ENCODE data around the gene CUL7.
"Not testable (repeated sequence)": the region's sequence is repeated elsewhere in the genome, so short reads cannot be mapped to it uniquely, and the experiment has no call there.

Gene CUL7

GRCh38 chr6:43045371-43045930 lies 8.2 kb downstream of the CUL7 start:
- DNase-seq (ENCODE audit: low spot score) = no peak

GRCh38 chr6:43043310-43043709 lies 10.3 kb downstream of the CUL7 start:
- DNase-seq (ENCODE audit: low spot score) = no peak

GRCh38 chr6:43041475-43041874 lies 12.2 kb downstream of the CUL7 start:
- DNase-seq (ENCODE audit: low spot score) = not testable (repeated sequence)

GRCh38 chr6:43040542-43041257 lies 13.0 kb downstream of the CUL7 start:
- no peak for DNase-seq (ENCODE audit: low spot score)

- DNase-seq (ENCODE audit: low spot score) = no peak
Observed at GRCh38 chr6:43038727-43039126, 14.9 kb downstream of the CUL7 start.

- DNase-seq (ENCODE audit: low spot score) = no peak
Observed at GRCh38 chr6:43037706-43038105, 15.9 kb downstream of the CUL7 start.

GRCh38 chr6:43037197-43037596 lies 16.5 kb downstream of the CUL7 start:
- DNase-seq (ENCODE audit: low spot score) = no peak

GRCh38 chr6:43036712-43037111 lies 16.9 kb downstream of the CUL7 start:
- no peak for DNase-seq (ENCODE audit: low spot score)

- no peak for DNase-seq (ENCODE audit: low spot score)
Observed at GRCh38 chr6:43035495-43036194, 18.0 kb downstream of the CUL7 start.

- no peak for DNase-seq (ENCODE audit: low spot score)
Observed at GRCh38 chr6:43034190-43034525, 19.5 kb downstream of the CUL7 start.

GRCh38 chr6:43033496-43034189 lies 20.0 kb downstream of the CUL7 start:
- DNase-seq (ENCODE audit: low spot score) = no peak

- DNase-seq (ENCODE audit: low spot score) = no peak
Observed at GRCh38 chr6:43032326-43032725, 21.3 kb downstream of the CUL7 start.

- DNase-seq (ENCODE audit: low spot score) = no peak
Observed at GRCh38 chr6:43029120-43029519, 24.5 kb downstream of the CUL7 start.

- DNase-seq (ENCODE audit: low spot score) = no peak
Observed at GRCh38 chr6:43026365-43026764, 27.3 kb downstream of the CUL7 start.

GRCh38 chr6:43024436-43024835 lies 29.2 kb downstream of the CUL7 start:
- no peak for DNase-seq (ENCODE audit: low spot score)

- DNase-seq (ENCODE audit: low spot score) = peak; percentile 64
Observed at GRCh38 chr6:43021270-43022047, 32.2 kb downstream of the CUL7 start, which contains the start of gene RRP36. TSS of gene RRP36 (plus strand) at chr6:43021623. CDS start at chr6:43021655, 32 bp downstream.

GRCh38 chr6:43020847-43021246 lies 32.8 kb downstream of the CUL7 start:
- no peak for DNase-seq (ENCODE audit: low spot score)

GRCh38 chr6:43020052-43020705 lies 33.5 kb downstream of the CUL7 start:
- no peak for DNase-seq (ENCODE audit: low spot score)

- no peak for DNase-seq (ENCODE audit: low spot score)
Observed at GRCh38 chr6:43019152-43019551, 34.5 kb downstream of the CUL7 start.

- no peak for DNase-seq (ENCODE audit: low spot score)
Observed at GRCh38 chr6:43016943-43017334, 36.7 kb downstream of the CUL7 start.

GRCh38 chr6:43016176-43016942 lies 37.3 kb downstream of the CUL7 start:
- no peak for DNase-seq (ENCODE audit: low spot score)
